Measurements from ENCODE around the gene PROCA1.

DNA sequence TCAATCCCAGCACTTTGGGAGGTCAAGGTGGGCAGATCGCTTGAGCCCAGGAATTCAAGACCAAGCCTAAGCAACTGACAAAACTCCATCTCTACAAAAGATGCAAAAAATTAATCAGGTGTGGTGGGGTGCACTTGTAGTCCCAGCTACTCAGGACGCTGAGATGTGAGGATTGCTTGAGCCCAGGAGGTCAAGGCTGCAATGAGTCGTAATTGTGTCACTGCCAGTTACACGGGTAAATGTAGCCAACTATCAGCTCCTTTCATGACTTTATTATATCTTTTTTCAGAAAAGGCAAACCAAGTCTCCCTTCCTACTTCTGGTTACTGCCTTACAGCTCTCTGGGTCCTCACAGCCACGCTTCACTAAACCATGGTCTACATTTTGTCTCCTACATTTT lies 53.9 kb downstream of the PROCA1 start:
- TF ChIP-seq, protein P1, sequence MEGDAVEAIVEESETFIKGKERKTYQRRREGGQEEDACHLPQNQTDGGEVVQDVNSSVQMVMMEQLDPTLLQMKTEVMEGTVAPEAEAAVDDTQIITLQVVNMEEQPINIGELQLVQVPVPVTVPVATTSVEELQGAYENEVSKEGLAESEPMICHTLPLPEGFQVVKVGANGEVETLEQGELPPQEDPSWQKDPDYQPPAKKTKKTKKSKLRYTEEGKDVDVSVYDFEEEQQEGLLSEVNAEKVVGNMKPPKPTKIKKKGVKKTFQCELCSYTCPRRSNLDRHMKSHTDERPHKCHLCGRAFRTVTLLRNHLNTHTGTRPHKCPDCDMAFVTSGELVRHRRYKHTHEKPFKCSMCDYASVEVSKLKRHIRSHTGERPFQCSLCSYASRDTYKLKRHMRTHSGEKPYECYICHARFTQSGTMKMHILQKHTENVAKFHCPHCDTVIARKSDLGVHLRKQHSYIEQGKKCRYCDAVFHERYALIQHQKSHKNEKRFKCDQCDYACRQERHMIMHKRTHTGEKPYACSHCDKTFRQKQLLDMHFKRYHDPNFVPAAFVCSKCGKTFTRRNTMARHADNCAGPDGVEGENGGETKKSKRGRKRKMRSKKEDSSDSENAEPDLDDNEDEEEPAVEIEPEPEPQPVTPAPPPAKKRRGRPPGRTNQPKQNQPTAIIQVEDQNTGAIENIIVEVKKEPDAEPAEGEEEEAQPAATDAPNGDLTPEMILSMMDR (IDR thresholded peaks at IDR 0.05; ENCODE audit: low read depth, low read length): no peak
- no peak for TF ChIP-seq POLR2A (IDR thresholded peaks at IDR 0.05; ENCODE audit: extremely low read depth, insufficient read length)
- TF ChIP-seq, protein P2, sequence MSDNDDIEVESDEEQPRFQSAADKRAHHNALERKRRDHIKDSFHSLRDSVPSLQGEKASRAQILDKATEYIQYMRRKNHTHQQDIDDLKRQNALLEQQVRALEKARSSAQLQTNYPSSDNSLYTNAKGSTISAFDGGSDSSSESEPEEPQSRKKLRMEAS (IDR thresholded peaks at IDR 0.05; ENCODE audit: low read depth, low read length): no peak
- TF ChIP-seq MYC (IDR thresholded peaks at IDR 0.05; ENCODE audit: low read depth, low read length): no peak

Data from NB4 (cell line).